OCI-LY3 (cell line): ENCODE data around the gene OR4L1.

ENCODE experiments used
- H2AFZ ChIP-seq: fragments of 200-600, 300-600 bp; shearing (Covaris generic); 2 replicates; pipeline ENCODE4 v1.6.0; 2014; ENCODE audit warnings: antibody characterized with exemption, low read depth, low read length
- H3K27ac ChIP-seq: fragments of 200-600, 300-600 bp; sonication (generic); 2 replicates; pipeline ENCODE4 v1.5.1; 2014; ENCODE audit warnings: mild to moderate bottlenecking, low read length, moderate library complexity, mixed read lengths
- H3K27me3 ChIP-seq: fragments of 200-600, 300-600 bp; sonication (generic); 2 replicates; pipeline ENCODE4 v1.6.1; 2014; ENCODE audit warnings: low read depth, low read length, mixed read lengths
- H3K36me3 ChIP-seq: fragments of 200-600, 300-600 bp; sonication (generic); replicated peaks from 2 replicates; pipeline ENCODE3; 2014; ENCODE audit warnings: low read depth, low read length, mixed read lengths
- H3K4me1 ChIP-seq: fragments of 300-600, 200-600 bp; sonication (generic); 2 replicates; pipeline ENCODE4 v1.6.1; 2014; ENCODE audit warnings: low read length, mixed read lengths
- H3K4me2 ChIP-seq: fragments of 200-600, 300-600 bp; sonication (generic); 2 replicates; pipeline ENCODE4 v1.6.1; 2014; ENCODE audit warnings: low read length, mixed read lengths
- H3K4me3 ChIP-seq: fragments of 300-600, 200-600 bp; sonication (generic); 2 replicates; pipeline ENCODE4 v1.5.1; 2014; ENCODE audit warnings: antibody characterized with exemption, mild to moderate bottlenecking, low read length, moderate library complexity
- H3K79me2 ChIP-seq: fragments of 300-600, 200-600 bp; shearing (Covaris generic); 2 replicates; pipeline ENCODE4 v1.6.1; 2014; ENCODE audit warnings: mild to moderate bottlenecking, low read length, mixed read lengths
- H3K9ac ChIP-seq: fragments of 300-600, 200-600 bp; shearing (Covaris generic); 2 replicates; pipeline ENCODE4 v1.6.0; 2014; ENCODE audit warnings: mild to moderate bottlenecking, low read length, moderate library complexity
- H3K9me3 ChIP-seq: fragments of 200-600, 300-600 bp; shearing (Covaris generic); 2 replicates; pipeline ENCODE4 v1.6.1; 2014; ENCODE audit warnings: low read length, mixed read lengths; ENCODE audit not compliant: insufficient read depth
- H4K20me1 ChIP-seq: fragments of 200-600, 300-600 bp; sonication (generic); 2 replicates; pipeline ENCODE4 v1.6.1; 2016; ENCODE audit warnings: low read length, mixed read lengths; ENCODE audit not compliant: insufficient read depth
- EZH2phosphoT487 ChIP-seq: fragments of 200-600 bp; shearing (Covaris generic); IDR thresholded peaks from 2 replicates; pipeline ENCODE4 v1.6.1; 2018; ENCODE audit warnings: antibody characterized with exemption, mixed run types, low read depth
- TF ChIP-seq, protein P1 (sequence below): fragments of 200-600, 300-600 bp; sonication (generic); IDR thresholded peaks from 2 replicates; pipeline ENCODE4 v1.5.1; 2014; ENCODE audit warnings: antibody characterized with exemption, low read length, low read depth

Gene OR4L1, protein sequence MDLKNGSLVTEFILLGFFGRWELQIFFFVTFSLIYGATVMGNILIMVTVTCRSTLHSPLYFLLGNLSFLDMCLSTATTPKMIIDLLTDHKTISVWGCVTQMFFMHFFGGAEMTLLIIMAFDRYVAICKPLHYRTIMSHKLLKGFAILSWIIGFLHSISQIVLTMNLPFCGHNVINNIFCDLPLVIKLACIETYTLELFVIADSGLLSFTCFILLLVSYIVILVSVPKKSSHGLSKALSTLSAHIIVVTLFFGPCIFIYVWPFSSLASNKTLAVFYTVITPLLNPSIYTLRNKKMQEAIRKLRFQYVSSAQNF

DNA sequence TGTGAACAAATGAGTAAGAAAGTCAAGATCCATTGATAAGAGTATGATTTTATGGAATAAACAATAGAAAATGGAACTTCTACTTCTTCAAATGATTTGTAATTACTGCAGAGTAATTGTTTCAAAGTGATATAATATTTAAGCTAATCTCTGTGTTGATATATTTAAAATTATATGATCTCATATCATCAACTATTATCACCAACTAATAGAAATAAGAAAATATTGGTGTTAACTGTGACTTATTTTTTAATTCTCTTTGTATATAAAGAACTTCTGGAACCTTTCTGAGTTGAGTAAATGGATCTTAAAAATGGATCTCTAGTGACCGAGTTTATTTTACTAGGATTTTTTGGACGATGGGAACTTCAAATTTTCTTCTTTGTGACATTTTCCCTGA, at the start of gene OR4L1:
Gene OR4L1 (plus strand): TSS at position 301 of the 400 bp plus-strand sequence. CDS start 0 bp downstream, at position 301.
- Histone ChIP-seq H3K9ac (no peak within 1 kb of the TSS), H3K36me3 (no peaks in the 10 kb centered on the region), H3K4me2 (no peak within 1 kb of the TSS), H3K4me1 (no peaks in the 10 kb centered on the region), H3K4me3 (no peak within 1 kb of the TSS), H3K79me2 (no peaks in the 10 kb centered on the region), H3K27me3 (no peaks in the 10 kb centered on the region), H3K9me3 (no peaks in the 10 kb centered on the region), H4K20me1 (no peaks in the 10 kb centered on the region), H3K27ac (no peak within 1 kb of the TSS), H2AFZ (no peak within 1 kb of the TSS)
- TF ChIP-seq, protein P1, sequence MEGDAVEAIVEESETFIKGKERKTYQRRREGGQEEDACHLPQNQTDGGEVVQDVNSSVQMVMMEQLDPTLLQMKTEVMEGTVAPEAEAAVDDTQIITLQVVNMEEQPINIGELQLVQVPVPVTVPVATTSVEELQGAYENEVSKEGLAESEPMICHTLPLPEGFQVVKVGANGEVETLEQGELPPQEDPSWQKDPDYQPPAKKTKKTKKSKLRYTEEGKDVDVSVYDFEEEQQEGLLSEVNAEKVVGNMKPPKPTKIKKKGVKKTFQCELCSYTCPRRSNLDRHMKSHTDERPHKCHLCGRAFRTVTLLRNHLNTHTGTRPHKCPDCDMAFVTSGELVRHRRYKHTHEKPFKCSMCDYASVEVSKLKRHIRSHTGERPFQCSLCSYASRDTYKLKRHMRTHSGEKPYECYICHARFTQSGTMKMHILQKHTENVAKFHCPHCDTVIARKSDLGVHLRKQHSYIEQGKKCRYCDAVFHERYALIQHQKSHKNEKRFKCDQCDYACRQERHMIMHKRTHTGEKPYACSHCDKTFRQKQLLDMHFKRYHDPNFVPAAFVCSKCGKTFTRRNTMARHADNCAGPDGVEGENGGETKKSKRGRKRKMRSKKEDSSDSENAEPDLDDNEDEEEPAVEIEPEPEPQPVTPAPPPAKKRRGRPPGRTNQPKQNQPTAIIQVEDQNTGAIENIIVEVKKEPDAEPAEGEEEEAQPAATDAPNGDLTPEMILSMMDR = no peak
- no peak for TF ChIP-seq EZH2phosphoT487

DNA sequence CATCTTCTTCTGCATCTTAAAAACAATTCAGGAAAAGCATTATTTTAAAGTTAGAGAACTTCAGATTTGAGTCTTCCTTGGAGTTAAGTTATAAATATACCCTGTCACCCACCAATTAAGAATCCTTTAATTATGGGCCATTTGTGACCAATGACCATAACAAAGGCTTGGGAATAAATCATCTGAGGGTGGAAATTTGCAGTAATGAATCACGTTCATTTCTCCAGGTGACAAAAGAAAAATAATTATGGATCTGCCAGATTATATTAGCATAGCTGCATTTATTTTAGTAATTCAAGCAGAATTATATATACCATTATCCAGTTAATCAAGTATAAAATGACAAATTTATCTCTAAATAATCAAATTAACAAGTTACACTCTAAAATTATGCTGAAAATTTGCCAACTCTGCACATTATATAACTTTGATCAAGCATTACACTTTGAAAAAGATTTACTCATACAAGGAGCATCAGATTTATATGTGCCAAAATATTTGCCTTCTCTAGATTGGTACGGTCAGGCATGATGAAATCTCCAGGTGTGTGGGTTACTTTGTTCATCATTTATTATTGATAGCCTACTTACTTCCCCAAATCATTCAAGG, 40.5 kb upstream of the OR4L1 start, which contains the start of gene OR4K14:
Gene OR4K14 (minus strand): TSS at position 51 of the 609 bp plus-strand sequence. CDS start 4,114 bp downstream, outside the sequence.
- no peaks in the 10 kb centered on the region for H3K4me1 ChIP-seq
- H4K20me1 ChIP-seq = no peaks in the 10 kb centered on the region
- no peaks in the 10 kb centered on the region for H3K27me3 ChIP-seq
- no peak within 1 kb of the TSS for H3K4me2 ChIP-seq
- H3K79me2 ChIP-seq = no peaks in the 10 kb centered on the region
- H3K4me3 ChIP-seq = no peak within 1 kb of the TSS
- no peak for TF ChIP-seq EZH2phosphoT487
- TF ChIP-seq, protein P1 = no peak
- H3K9ac ChIP-seq = no peak within 1 kb of the TSS
- no peak within 1 kb of the TSS for H2AFZ ChIP-seq
- no peak within 1 kb of the TSS for H3K27ac ChIP-seq
- no peaks in the 10 kb centered on the region for H3K36me3 ChIP-seq
- no peaks in the 10 kb centered on the region for H3K9me3 ChIP-seq

DNA sequence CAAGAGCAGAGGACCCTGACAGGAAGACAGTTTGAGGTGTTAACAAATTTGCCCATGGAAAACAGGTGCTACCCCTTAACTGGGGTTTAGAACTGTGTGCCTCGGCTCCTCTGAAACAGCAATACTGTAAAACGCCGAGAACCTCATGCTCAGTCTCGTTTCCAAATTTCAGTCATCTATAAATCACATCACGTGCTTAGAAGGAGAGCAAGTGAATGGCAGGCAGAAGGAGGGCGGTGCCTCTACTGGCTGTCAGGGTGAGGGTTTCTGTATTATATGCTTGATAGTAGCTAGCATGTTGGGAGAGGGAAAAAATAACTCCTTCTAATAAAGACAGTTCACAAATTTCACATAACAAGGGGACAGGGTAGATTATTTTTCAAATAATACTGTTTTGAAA, 28.8 kb upstream of the OR4L1 start:
- H3K4me3 ChIP-seq = no peak overlapping the region
- H3K27me3 ChIP-seq = no peaks in the 10 kb centered on the region
- no peak overlapping the region for H3K27ac ChIP-seq
- H4K20me1 ChIP-seq = no peaks in the 10 kb centered on the region
- H3K9ac ChIP-seq = no peak overlapping the region
- no peaks in the 10 kb centered on the region for H3K9me3 ChIP-seq
- no peak overlapping the region for H2AFZ ChIP-seq
- H3K36me3 ChIP-seq = no peaks in the 10 kb centered on the region
- no peaks in the 10 kb centered on the region for H3K4me1 ChIP-seq
- H3K79me2 ChIP-seq = no peaks in the 10 kb centered on the region
- no peak for TF ChIP-seq EZH2phosphoT487
- TF ChIP-seq, protein P1 = no peak
- no peak overlapping the region for H3K4me2 ChIP-seq

- H2AFZ ChIP-seq = no peak overlapping the region
- no peak overlapping the region for H3K9ac ChIP-seq
- no peak overlapping the region for H3K4me2 ChIP-seq
- H3K79me2 ChIP-seq = no peaks in the 10 kb centered on the region
- H3K4me1 ChIP-seq = no peaks in the 10 kb centered on the region
- no peaks in the 10 kb centered on the region for H3K36me3 ChIP-seq
- no peaks in the 10 kb centered on the region for H3K9me3 ChIP-seq
- H4K20me1 ChIP-seq = no peaks in the 10 kb centered on the region
- H3K4me3 ChIP-seq = no peak overlapping the region
- no peaks in the 10 kb centered on the region for H3K27me3 ChIP-seq
- TF ChIP-seq, protein P1 = no peak
- no peak for TF ChIP-seq EZH2phosphoT487
- no peak overlapping the region for H3K27ac ChIP-seq
Measured at GRCh38 chr14:20035449-20035848, 24.4 kb upstream of the OR4L1 start.
